Stomach (tissue), 4 donors: ENCODE results near the gene CRTC1.

Experiments used
- POLR2A ChIP-seq, 4 donors: fragments of 450-650 bp; IDR thresholded peaks; one replicate each; pipeline ENCODE4 v1.6.1; 2016; ENCODE audit warnings: antibody characterized with exemption in 4 of 4, control low read depth in 2 of 4, mild to moderate bottlenecking in 1 of 4, moderate library complexity in 1 of 4
- POLR2AphosphoS5 ChIP-seq, 3 donors: sonication (generic); formaldehyde crosslinking; IDR thresholded peaks; one replicate each; pipeline ENCODE4 v1.6.1; 2016; ENCODE audit warnings: antibody characterized with exemption in 3 of 3
- TF ChIP-seq, protein P1 (sequence below), 7 experiments: fragments of 450-650 bp in 4 of 7; fragments of 200-600 bp in 3 of 7; sonication (generic) in 3 of 7; IDR thresholded peaks; one replicate each; pipeline ENCODE4 v1.5.1; 2016 to 2019; ENCODE audit warnings: antibody characterized with exemption in 7 of 7, control low read depth in 2 of 7, mild to moderate bottlenecking in 1 of 7

DNA sequence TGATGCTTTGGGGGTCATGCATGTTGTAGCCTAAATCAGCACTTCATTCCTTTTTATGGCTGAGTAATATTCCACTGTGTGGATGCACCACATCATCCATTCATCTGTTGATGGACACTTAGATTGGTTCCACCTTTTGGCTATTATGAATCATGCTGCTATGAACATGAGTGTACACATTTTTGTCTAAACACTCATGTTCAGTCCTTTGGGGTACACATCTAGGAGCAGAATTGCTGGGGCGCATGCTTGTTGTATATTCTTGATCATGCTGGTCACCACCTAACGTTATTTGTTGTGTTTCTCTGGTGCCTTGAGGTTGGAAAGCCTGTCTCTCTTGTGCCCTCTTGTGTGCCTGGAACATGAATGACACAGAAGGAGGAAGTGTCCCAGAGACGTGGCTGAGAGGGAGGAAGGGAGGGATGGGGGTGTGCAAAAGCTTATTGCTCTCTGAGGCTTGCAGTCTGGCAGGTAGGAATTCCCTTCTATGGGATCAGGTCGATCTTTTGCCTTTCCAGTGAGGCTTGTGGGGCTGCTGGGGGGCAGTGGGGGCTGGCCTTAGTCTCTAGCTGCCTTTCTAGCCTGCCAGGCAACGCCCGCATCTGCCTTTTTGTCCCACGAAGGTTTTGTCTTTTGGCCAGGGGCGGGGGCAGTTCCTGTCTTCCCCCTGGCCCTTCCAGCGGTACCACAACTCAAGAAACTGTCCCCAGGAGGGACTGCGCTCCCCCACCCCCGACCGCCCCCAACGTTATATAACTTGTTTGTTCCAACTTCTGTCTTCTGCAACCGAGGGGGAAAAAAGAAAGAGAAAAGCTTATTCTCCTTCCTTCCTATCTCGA lies 39.1 kb upstream of the CRTC1 start:
- TF ChIP-seq, protein P1, sequence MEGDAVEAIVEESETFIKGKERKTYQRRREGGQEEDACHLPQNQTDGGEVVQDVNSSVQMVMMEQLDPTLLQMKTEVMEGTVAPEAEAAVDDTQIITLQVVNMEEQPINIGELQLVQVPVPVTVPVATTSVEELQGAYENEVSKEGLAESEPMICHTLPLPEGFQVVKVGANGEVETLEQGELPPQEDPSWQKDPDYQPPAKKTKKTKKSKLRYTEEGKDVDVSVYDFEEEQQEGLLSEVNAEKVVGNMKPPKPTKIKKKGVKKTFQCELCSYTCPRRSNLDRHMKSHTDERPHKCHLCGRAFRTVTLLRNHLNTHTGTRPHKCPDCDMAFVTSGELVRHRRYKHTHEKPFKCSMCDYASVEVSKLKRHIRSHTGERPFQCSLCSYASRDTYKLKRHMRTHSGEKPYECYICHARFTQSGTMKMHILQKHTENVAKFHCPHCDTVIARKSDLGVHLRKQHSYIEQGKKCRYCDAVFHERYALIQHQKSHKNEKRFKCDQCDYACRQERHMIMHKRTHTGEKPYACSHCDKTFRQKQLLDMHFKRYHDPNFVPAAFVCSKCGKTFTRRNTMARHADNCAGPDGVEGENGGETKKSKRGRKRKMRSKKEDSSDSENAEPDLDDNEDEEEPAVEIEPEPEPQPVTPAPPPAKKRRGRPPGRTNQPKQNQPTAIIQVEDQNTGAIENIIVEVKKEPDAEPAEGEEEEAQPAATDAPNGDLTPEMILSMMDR (IDR thresholded peaks at IDR 0.05), result no peak
- no peak for TF ChIP-seq POLR2A (IDR thresholded peaks at IDR 0.05)
- no peak for TF ChIP-seq POLR2AphosphoS5 (IDR thresholded peaks at IDR 0.05)
